ENCODE results near the gene IGFL4. TPM values are rescaled to one million over a fixed set of nuclear protein-coding genes. Genes with fewer than 3 reads are reported as not detected.
"Not testable (repeated sequence)": the region's sequence is repeated elsewhere in the genome, so short reads cannot be mapped to it uniquely, and the experiment has no call there.

IGFL4 gene
- not detected for polyA plus RNA-seq (2013, experiment 1 of 2)
- not detected for polyA plus RNA-seq (2013, experiment 2 of 2)

- no peaks in the 10 kb centered on the region for H3K36me3 ChIP-seq (ENCODE audit: control insufficient read depth, insufficient read depth, low read length)
- WGBS, 2 experiments (ENCODE audit: insufficient coverage in 2 of 2), result 91 to 95% methylated on average over 3 to 4 of the region's 7 CpGs
Measured at GRCh38 chr19:46040952-46041500, at the start of gene IGFL4. IGFL4 (minus strand) TSS chr19:46041002; CDS start chr19:46040962, 40 bp downstream.

DNA sequence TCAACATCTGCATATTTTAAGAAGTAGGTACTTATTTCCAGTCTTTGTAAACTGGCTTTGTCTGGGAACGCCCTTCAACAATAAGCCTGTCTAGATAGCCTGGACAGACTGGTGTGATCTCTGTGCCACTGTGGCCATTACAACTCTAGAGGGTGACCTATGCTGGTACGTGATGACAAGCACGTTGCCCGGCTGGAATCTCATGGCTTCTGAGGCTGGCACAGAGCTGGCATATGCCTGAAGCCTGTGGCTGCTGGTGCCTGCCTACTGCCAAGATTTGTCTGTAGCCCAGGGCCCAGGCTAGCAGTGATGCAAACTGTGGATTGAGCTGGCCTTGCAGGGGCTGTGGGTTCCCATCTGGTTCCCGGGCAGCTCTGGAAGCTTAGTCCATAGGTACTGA lies 49.6 kb upstream of the IGFL4 start:
- WGBS, 2 experiments (ENCODE audit: insufficient coverage in 2 of 2), result 88 to 94% methylated on average over 4 to 5 of the region's 5 CpGs
- Histone ChIP-seq H3K4me3 (ENCODE audit: extremely low read depth, insufficient read depth, low read length, poor library complexity, severe bottlenecking) (no peak overlapping the region), H3K27ac (ENCODE audit: low read depth, low read length, severe bottlenecking) (no peak overlapping the region), H3K9me3 (ENCODE audit: control insufficient read depth, low read length) (peaks cover 4% of the 10 kb centered on the region), H3K4me1 (ENCODE audit: control insufficient read depth, insufficient read depth, low read length, poor library complexity, severe bottlenecking) (no peaks in the 10 kb centered on the region), H3K36me3 (ENCODE audit: control insufficient read depth, insufficient read depth, low read length) (no peaks in the 10 kb centered on the region)

More at GRCh38 chr19:46040952-46041500, at the start of gene IGFL4:
- H3K27ac ChIP-seq (ENCODE audit: low read depth, low read length, severe bottlenecking), result no peak within 1 kb of the TSS
- peaks cover 9% of the 10 kb centered on the region for H3K9me3 ChIP-seq (ENCODE audit: control insufficient read depth, low read length)
- H3K4me1 ChIP-seq (ENCODE audit: control insufficient read depth, insufficient read depth, low read length, poor library complexity, severe bottlenecking), result no peaks in the 10 kb centered on the region
- H3K4me3 ChIP-seq (ENCODE audit: extremely low read depth, insufficient read depth, low read length, poor library complexity, severe bottlenecking), result no peak within 1 kb of the TSS

- no peaks in the 10 kb centered on the region for H3K36me3 ChIP-seq (ENCODE audit: control insufficient read depth, insufficient read depth, low read length)
- no CpG with 5 or more reads among the region's 1 CpG for WGBS, 2 experiments (ENCODE audit: insufficient coverage in 2 of 2)
- H3K9me3 ChIP-seq (ENCODE audit: control insufficient read depth, low read length), result peaks cover 4% of the 10 kb centered on the region
- no peak overlapping the region for H3K4me3 ChIP-seq (ENCODE audit: extremely low read depth, insufficient read depth, low read length, poor library complexity, severe bottlenecking)
- H3K27ac ChIP-seq (ENCODE audit: low read depth, low read length, severe bottlenecking), result no peak overlapping the region
- H3K4me1 ChIP-seq (ENCODE audit: control insufficient read depth, insufficient read depth, low read length, poor library complexity, severe bottlenecking), result no peaks in the 10 kb centered on the region
Measured at GRCh38 chr19:46089432-46089831, 48.6 kb upstream of the IGFL4 start.

- Histone ChIP-seq H3K4me3 (ENCODE audit: extremely low read depth, insufficient read depth, low read length, poor library complexity, severe bottlenecking) (no peak overlapping the region), H3K36me3 (ENCODE audit: control insufficient read depth, insufficient read depth, low read length) (no peaks in the 10 kb centered on the region), H3K9me3 (ENCODE audit: control insufficient read depth, low read length) (peaks cover 4% of the 10 kb centered on the region), H3K27ac (ENCODE audit: low read depth, low read length, severe bottlenecking) (no peak overlapping the region), H3K4me1 (ENCODE audit: control insufficient read depth, insufficient read depth, low read length, poor library complexity, severe bottlenecking) (no peaks in the 10 kb centered on the region)
- 100% methylated on average over 1 of the region's 2 CpGs; no CpG with 5 or more reads in 1 of the 2 experiments for WGBS, 2 experiments (ENCODE audit: insufficient coverage in 2 of 2)
Measured at GRCh38 chr19:46088101-46088500, 47.3 kb upstream of the IGFL4 start.

DNA sequence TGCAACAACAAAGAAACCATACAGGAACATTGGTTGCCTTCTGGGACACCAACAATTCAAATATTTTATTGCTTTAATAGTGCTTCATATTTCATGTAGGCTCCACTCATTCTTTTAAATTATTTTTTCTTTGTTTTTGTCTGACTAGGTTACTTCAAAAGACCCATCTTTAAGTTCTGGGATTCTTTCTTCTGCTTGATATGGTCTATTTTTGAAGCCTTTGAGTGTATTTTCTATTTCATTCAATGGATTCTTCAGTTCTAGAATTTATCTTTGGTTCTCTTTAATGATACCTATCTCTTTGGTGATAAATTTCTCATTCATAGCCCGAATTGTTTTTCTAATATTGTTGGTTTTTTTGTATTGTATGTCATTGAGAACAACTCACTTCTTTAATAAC lies 45.1 kb upstream of the IGFL4 start:
- H3K36me3 ChIP-seq (ENCODE audit: control insufficient read depth, insufficient read depth, low read length), result no peaks in the 10 kb centered on the region
- no peak overlapping the region for H3K27ac ChIP-seq (ENCODE audit: low read depth, low read length, severe bottlenecking)
- WGBS, 2 experiments (ENCODE audit: insufficient coverage in 2 of 2), result no CpG with 5 or more reads among the region's 1 CpG
- H3K9me3 ChIP-seq (ENCODE audit: control insufficient read depth, low read length), result peaks cover 4% of the 10 kb centered on the region
- peaks cover 5% of the 10 kb centered on the region for H3K4me1 ChIP-seq (ENCODE audit: control insufficient read depth, insufficient read depth, low read length, poor library complexity, severe bottlenecking)
- no peak overlapping the region for H3K4me3 ChIP-seq (ENCODE audit: extremely low read depth, insufficient read depth, low read length, poor library complexity, severe bottlenecking)

- H3K9me3 ChIP-seq (ENCODE audit: control insufficient read depth, low read length), result peaks cover 4% of the 10 kb centered on the region
- no peaks in the 10 kb centered on the region for H3K36me3 ChIP-seq (ENCODE audit: control insufficient read depth, insufficient read depth, low read length)
- H3K4me1 ChIP-seq (ENCODE audit: control insufficient read depth, insufficient read depth, low read length, poor library complexity, severe bottlenecking), result peaks cover 10% of the 10 kb centered on the region
- no peak overlapping the region for H3K27ac ChIP-seq (ENCODE audit: low read depth, low read length, severe bottlenecking)
- WGBS, 2 experiments (ENCODE audit: insufficient coverage in 2 of 2), result 56% methylated on average over 2 of the region's 2 CpGs; no CpG with 5 or more reads in 1 of the 2 experiments
- no peak overlapping the region for H3K4me3 ChIP-seq (ENCODE audit: extremely low read depth, insufficient read depth, low read length, poor library complexity, severe bottlenecking)
Measured at GRCh38 chr19:46082728-46083050, 41.9 kb upstream of the IGFL4 start.

- Histone ChIP-seq H3K4me3 (ENCODE audit: extremely low read depth, insufficient read depth, low read length, poor library complexity, severe bottlenecking) (no peak overlapping the region), H3K9me3 (ENCODE audit: control insufficient read depth, low read length) (peaks cover 4% of the 10 kb centered on the region), H3K27ac (ENCODE audit: low read depth, low read length, severe bottlenecking) (no peak overlapping the region), H3K36me3 (ENCODE audit: control insufficient read depth, insufficient read depth, low read length) (no peaks in the 10 kb centered on the region), H3K4me1 (ENCODE audit: control insufficient read depth, insufficient read depth, low read length, poor library complexity, severe bottlenecking) (peaks cover 11% of the 10 kb centered on the region)
- WGBS, 2 experiments (ENCODE audit: insufficient coverage in 2 of 2), result 62 to 63% methylated on average over 4 of the region's 4 CpGs
Measured at GRCh38 chr19:46081928-46082727, 41.3 kb upstream of the IGFL4 start.

DNA sequence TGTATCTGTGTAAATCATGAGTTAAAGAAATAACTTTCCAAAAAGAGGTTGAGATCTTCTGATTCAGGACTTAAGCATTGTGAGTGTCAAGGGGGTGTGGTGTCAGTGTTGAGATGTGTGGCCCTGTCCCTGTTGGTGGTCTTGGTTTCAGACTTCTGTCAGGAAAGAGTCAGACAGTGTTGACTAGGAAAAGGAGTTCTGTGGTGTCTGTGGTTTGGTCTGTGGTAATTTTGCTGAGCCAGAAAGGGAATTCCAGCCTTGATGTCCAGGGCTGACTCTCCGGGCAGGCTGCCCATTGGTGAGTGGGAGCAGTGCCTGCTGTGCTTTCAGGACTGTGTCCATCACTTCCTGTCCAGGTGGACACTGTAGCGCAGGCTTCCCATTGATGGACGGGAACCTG lies 39.8 kb upstream of the IGFL4 start:
- H3K36me3 ChIP-seq (ENCODE audit: control insufficient read depth, insufficient read depth, low read length), result no peaks in the 10 kb centered on the region
- 89 to 96% methylated on average over 3 of the region's 3 CpGs for WGBS, 2 experiments (ENCODE audit: insufficient coverage in 2 of 2)

GRCh38 chr19:46079576-46079975 lies 38.8 kb upstream of the IGFL4 start:
- WGBS, 2 experiments (ENCODE audit: insufficient coverage in 2 of 2), result 94 to 97% methylated on average over 4 of the region's 7 CpGs
- Histone ChIP-seq H3K4me3 (ENCODE audit: extremely low read depth, insufficient read depth, low read length, poor library complexity, severe bottlenecking) (no peak overlapping the region), H3K9me3 (ENCODE audit: control insufficient read depth, low read length) (no peaks in the 10 kb centered on the region), H3K36me3 (ENCODE audit: control insufficient read depth, insufficient read depth, low read length) (no peaks in the 10 kb centered on the region), H3K27ac (ENCODE audit: low read depth, low read length, severe bottlenecking) (no peak overlapping the region), H3K4me1 (ENCODE audit: control insufficient read depth, insufficient read depth, low read length, poor library complexity, severe bottlenecking) (peaks cover 14% of the 10 kb centered on the region)

More for the DNA sequence above, 39.8 kb upstream of the IGFL4 start:
- H3K27ac ChIP-seq (ENCODE audit: low read depth, low read length, severe bottlenecking), result no peak overlapping the region
- peaks cover 14% of the 10 kb centered on the region for H3K4me1 ChIP-seq (ENCODE audit: control insufficient read depth, insufficient read depth, low read length, poor library complexity, severe bottlenecking)
- H3K9me3 ChIP-seq (ENCODE audit: control insufficient read depth, low read length), result no peaks in the 10 kb centered on the region
- H3K4me3 ChIP-seq (ENCODE audit: extremely low read depth, insufficient read depth, low read length, poor library complexity, severe bottlenecking), result no peak overlapping the region

DNA sequence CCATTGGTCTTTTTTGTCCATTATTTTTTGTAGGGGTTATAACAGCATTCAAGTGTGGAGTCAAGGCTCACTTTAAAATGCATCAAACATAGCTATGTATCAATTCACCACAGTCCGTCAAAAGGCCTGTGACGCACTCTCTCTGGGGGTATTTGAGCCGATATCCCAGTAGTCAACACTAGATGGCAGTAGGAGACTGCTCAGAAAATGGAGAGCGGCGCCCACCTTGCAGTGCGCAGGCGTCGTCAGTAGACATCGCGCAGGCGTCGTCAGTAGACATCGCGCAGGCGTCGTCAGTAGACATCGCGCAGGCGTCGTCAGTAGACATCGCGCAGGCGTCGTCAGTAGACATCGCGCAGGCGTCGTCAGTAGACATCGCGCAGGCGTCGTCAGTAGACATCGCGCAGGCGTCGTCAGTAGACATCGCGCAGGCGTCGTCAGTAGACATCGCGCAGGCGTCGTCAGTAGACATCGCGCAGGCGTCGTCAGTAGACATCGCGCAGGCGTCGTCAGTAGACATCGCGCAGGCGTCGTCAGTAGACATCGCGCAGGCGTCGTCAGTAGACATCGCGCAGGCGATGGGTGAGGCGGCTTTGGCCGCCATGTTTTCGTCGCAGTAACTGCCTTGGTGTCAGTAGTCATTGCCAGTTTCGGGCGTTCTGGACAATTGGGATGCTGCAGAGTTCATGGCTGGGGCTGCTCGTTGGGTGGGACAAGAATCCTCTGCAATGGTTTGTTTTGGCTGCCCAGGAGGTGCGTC lies 38.0 kb upstream of the IGFL4 start:
- not testable (repeated sequence) for H3K36me3 ChIP-seq (ENCODE audit: control insufficient read depth, insufficient read depth, low read length); H3K4me3 ChIP-seq (ENCODE audit: extremely low read depth, insufficient read depth, low read length, poor library complexity, severe bottlenecking); H3K9me3 ChIP-seq (ENCODE audit: control insufficient read depth, low read length); H3K27ac ChIP-seq (ENCODE audit: low read depth, low read length, severe bottlenecking)
- WGBS, 2 experiments (ENCODE audit: insufficient coverage in 2 of 2), result 81 to 92% methylated on average over 14 to 22 of the region's 71 CpGs
- peaks cover 14% of the 10 kb centered on the region for H3K4me1 ChIP-seq (ENCODE audit: control insufficient read depth, insufficient read depth, low read length, poor library complexity, severe bottlenecking)
